Medulla oblongata (tissue), 1 donor: ENCODE results near the gene MAGEC3.
"Not testable (repeated sequence)": the region's sequence is repeated elsewhere in the genome, so short reads cannot be mapped to it uniquely, and the experiment has no call there.

ENCODE experiments used
- DNase-seq: peaks from one replicate; pipeline ENCODE4 v3.0.0-alpha.2; 2015; ENCODE audit errors: extremely low spot score

MAGEC3 gene

GRCh38 chrX:141838016-141838415 is at the start of gene MAGEC3:
TSS of gene MAGEC3 (plus strand) at chrX:141838316. CDS start at chrX:141838316, 0 bp downstream.
- DNase-seq, result no peak

GRCh38 chrX:141791856-141792255 is 46.3 kb upstream of the MAGEC3 start:
- no peak for DNase-seq

GRCh38 chrX:141811438-141811837 is 26.7 kb upstream of the MAGEC3 start:
- no peak for DNase-seq

GRCh38 chrX:141814213-141814857 is 23.8 kb upstream of the MAGEC3 start:
- DNase-seq, result no peak

GRCh38 chrX:141815904-141816303 is 22.2 kb upstream of the MAGEC3 start:
- DNase-seq, result no peak

- no peak for DNase-seq
Observed at GRCh38 chrX:141832247-141832646, 5.9 kb upstream of the MAGEC3 start.

- DNase-seq, result no peak
Observed at GRCh38 chrX:141839856-141840255, 1.7 kb downstream of the MAGEC3 start.

GRCh38 chrX:141857479-141857878 is 19.4 kb downstream of the MAGEC3 start:
- no peak for DNase-seq

- DNase-seq, result no peak
Observed at GRCh38 chrX:141879616-141880015, 41.5 kb downstream of the MAGEC3 start.

- DNase-seq, result not testable (repeated sequence)
Observed at GRCh38 chrX:141888811-141889210, 50.7 kb downstream of the MAGEC3 start.

- no peak for DNase-seq
Observed at GRCh38 chrX:141894733-141895132, 56.6 kb downstream of the MAGEC3 start.

GRCh38 chrX:141897690-141898089 is 59.6 kb downstream of the MAGEC3 start:
- no peak for DNase-seq

- no peak for DNase-seq
Observed at GRCh38 chrX:141902366-141902765, 64.2 kb downstream of the MAGEC3 start.

- DNase-seq, result no peak
Observed at GRCh38 chrX:141903400-141904155, 65.5 kb downstream of the MAGEC3 start, which contains the start of gene MAGEC1. TSS of gene MAGEC1 (plus strand) at chrX:141903894. CDS start at chrX:141905073, 1,179 bp downstream.

- no peak for DNase-seq
Observed at GRCh38 chrX:141904262-141904661, 66.1 kb downstream of the MAGEC3 start.

- no peak for DNase-seq
Observed at GRCh38 chrX:141917801-141918200, 79.7 kb downstream of the MAGEC3 start.

GRCh38 chrX:141924293-141924692 is 86.2 kb downstream of the MAGEC3 start:
- DNase-seq, result no peak

- no peak for DNase-seq
Observed at GRCh38 chrX:141928432-141928831, 90.3 kb downstream of the MAGEC3 start.

GRCh38 chrX:141934059-141934641 is 96.0 kb downstream of the MAGEC3 start:
- DNase-seq, result no peak

- DNase-seq, result no peak
Observed at GRCh38 chrX:141935645-141936044, 97.5 kb downstream of the MAGEC3 start.

GRCh38 chrX:141936080-141936479 is 98.0 kb downstream of the MAGEC3 start:
- peak; percentile 5 for DNase-seq

GRCh38 chrX:141941234-141941633 is 103.1 kb downstream of the MAGEC3 start:
- DNase-seq, result no peak

- DNase-seq, result no peak
Observed at GRCh38 chrX:141945426-141945825, 107.3 kb downstream of the MAGEC3 start.
